ENCODE measurements around the gene MIGA2.

GRCh38 chr9:129074106-129074505 lies 37.7 kb downstream of the MIGA2 start:
- TF ChIP-seq POLR2AphosphoS5 (IDR thresholded peaks at IDR 0.05; ENCODE audit: low read depth, low read length), result no peak
- TF ChIP-seq SP1 (IDR thresholded peaks at IDR 0.05; ENCODE audit: low read depth), result no peak
- no peak for TF ChIP-seq EZH2 (IDR thresholded peaks at IDR 0.05)
- no peak for TF ChIP-seq ATF3 (IDR thresholded peaks at IDR 0.05)
- no peak for TF ChIP-seq EGR1 (IDR thresholded peaks at IDR 0.05; ENCODE audit: low read depth)
- no peak for TF ChIP-seq CTCF (IDR thresholded peaks at IDR 0.05 in 2 of 3, conservative IDR thresholded peaks at IDR 0.05 in 1 of 3; ENCODE audit: borderline replicate concordance in 1 of 3, insufficient read depth in 1 of 3, low read depth in 2 of 3, low read length in 2 of 3)
- no peak for TF ChIP-seq SRF (IDR thresholded peaks at IDR 0.05; ENCODE audit: low read depth)
- no peak for TF ChIP-seq POLR2A (IDR thresholded peaks at IDR 0.05; ENCODE audit: borderline replicate concordance, extremely low read depth, insufficient read depth, insufficient read length)
- no peak for TF ChIP-seq JUND (IDR thresholded peaks at IDR 0.05)
- TF ChIP-seq REST (IDR thresholded peaks at IDR 0.05; ENCODE audit: low read depth), result no peak
